AG09309 (cell line): ENCODE results near the gene CREB5.

ENCODE experiments used
- DNase-seq: peaks from one replicate; pipeline ENCODE4 v3.0.0-alpha.2; 2010; ENCODE audit warnings: low read depth
- H3K4me3 ChIP-seq: 2 replicates; pipeline ENCODE4 v1.5.1; 2011; ENCODE audit warnings: mild to moderate bottlenecking, low read depth, low read length, moderate library complexity; ENCODE audit not compliant: control insufficient read depth
- TF ChIP-seq, protein P1 (sequence below): IDR thresholded peaks from 2 replicates; pipeline ENCODE4 v1.5.1; 2011; ENCODE audit warnings: mild to moderate bottlenecking, low read depth, low read length, inconsistent platforms; ENCODE audit not compliant: insufficient read depth, control insufficient read depth; ENCODE audit errors: missing control alignments

CREB5 gene

DNA sequence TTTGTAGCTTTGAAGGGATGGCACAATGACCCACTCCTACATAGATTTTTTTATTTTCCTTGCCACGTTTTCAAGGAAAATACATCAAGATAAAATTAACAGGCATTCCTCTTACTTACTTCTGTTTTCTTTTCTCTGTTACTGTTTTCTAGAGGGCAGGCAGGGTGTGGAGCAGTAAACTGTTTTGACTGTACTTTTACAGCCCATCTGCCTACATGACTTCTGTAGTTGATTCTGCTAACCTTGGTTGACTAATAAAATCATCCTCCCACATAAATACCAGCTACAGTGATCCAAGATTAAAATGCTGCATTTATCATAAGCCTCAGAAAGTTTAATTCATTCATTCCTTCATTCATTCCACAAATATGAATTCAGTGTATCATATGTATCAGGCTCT is 387.3 kb downstream of the CREB5 start:
- TF ChIP-seq, protein P1, sequence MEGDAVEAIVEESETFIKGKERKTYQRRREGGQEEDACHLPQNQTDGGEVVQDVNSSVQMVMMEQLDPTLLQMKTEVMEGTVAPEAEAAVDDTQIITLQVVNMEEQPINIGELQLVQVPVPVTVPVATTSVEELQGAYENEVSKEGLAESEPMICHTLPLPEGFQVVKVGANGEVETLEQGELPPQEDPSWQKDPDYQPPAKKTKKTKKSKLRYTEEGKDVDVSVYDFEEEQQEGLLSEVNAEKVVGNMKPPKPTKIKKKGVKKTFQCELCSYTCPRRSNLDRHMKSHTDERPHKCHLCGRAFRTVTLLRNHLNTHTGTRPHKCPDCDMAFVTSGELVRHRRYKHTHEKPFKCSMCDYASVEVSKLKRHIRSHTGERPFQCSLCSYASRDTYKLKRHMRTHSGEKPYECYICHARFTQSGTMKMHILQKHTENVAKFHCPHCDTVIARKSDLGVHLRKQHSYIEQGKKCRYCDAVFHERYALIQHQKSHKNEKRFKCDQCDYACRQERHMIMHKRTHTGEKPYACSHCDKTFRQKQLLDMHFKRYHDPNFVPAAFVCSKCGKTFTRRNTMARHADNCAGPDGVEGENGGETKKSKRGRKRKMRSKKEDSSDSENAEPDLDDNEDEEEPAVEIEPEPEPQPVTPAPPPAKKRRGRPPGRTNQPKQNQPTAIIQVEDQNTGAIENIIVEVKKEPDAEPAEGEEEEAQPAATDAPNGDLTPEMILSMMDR = no peak
- DNase-seq = no peak
- H3K4me3 ChIP-seq = no peak overlapping the region

DNA sequence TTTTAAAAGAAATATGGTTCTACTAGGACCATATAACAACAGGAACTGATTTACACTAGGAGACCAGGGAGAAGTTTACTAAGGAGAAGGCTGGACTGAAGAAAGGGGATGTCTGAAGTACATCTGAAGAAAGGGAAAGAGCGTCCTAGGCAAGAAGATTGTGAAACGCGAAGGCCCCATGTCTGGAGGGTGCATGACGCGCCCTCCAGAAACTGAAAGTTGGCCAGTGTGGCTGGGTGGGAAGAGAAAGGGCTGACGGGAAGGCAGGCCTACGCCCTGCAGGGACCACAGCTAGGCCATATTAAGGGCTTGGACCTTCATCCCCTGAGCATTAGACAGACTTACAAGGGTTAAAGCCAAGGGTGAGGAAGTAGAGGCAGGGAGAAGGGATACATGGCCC is 387.8 kb downstream of the CREB5 start:
- DNase-seq = no peak
- H3K4me3 ChIP-seq = no peak overlapping the region
- TF ChIP-seq, protein P1 = no peak

DNA sequence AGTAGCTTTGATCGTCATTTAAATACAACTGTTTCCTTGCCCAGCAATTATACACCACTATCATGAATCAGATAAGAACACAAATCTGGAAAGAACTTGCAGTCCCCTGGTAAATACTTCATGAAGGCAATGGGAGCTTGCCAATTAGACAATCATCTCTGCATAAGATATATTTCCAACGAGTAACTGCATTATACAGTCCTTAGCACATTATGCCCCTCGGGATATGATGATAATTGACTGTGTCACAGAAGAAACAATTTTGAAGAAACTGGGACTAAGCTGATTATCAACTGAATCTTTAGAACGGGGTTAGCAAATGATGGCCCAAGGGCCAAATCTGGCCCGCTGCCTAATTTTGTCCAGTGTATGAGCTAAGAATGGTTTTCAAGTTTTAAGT is 390.1 kb downstream of the CREB5 start:
- no peak overlapping the region for H3K4me3 ChIP-seq
- DNase-seq = no peak
- TF ChIP-seq, protein P1 = no peak

DNA sequence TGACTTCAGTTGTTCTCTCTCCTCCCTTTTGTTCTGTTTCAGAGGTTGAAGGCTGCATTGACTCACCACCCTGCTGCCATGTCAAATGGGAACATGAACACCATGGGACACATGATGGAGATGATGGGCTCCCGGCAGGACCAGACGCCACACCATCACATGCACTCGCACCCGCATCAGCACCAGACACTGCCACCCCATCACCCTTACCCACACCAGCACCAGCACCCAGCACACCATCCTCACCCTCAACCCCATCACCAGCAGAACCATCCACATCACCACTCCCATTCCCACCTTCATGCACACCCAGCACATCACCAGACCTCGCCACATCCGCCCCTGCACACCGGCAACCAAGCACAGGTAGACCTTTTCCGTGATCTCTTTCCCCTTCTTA is 391.8 kb downstream of the CREB5 start:
- no peak for DNase-seq
- no peak overlapping the region for H3K4me3 ChIP-seq
- TF ChIP-seq, protein P1 = no peak

DNA sequence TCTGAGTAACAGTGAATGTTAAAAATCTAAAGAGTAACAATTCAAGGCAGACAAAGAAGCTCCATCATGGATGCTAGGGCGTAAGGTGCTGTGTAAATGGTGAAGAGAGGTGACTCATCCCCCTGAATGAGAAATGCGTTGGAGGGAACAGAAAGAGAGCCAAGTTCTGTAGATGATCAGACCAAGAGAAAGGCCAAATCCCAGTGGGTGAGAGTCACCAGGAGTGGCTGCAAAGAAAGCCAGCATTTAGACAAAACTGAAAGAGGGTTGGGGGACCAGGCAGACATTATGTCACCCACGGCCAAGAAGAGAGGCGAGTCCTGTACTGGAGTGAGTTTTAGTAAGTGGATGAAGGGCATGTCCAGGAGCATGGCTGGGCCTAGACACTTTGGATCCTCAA is 392.7 kb downstream of the CREB5 start:
- no peak overlapping the region for H3K4me3 ChIP-seq
- TF ChIP-seq, protein P1 = no peak
- peak; percentile 39 for DNase-seq

DNA sequence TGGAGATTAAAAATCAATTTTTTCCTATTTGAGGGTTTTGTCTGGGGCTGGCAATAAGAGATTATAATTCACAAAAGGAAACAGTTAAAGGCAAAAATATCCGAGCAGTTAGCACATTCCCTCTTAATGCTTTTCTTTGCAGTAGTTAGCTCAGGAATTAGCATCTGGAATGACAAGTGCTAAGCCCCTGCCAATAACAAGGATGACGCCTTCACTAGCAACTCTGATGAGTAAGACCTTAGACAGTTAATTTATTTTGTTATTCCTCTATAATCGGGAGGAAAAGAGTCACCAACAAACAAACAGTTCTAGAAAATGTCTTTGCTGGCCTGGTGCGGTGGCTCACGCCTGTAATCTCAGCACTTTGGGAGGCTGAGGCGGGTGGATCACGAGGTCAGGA is 394.5 kb downstream of the CREB5 start:
- no peak for DNase-seq
- H3K4me3 ChIP-seq = no peak overlapping the region
- TF ChIP-seq, protein P1 = no peak

DNA sequence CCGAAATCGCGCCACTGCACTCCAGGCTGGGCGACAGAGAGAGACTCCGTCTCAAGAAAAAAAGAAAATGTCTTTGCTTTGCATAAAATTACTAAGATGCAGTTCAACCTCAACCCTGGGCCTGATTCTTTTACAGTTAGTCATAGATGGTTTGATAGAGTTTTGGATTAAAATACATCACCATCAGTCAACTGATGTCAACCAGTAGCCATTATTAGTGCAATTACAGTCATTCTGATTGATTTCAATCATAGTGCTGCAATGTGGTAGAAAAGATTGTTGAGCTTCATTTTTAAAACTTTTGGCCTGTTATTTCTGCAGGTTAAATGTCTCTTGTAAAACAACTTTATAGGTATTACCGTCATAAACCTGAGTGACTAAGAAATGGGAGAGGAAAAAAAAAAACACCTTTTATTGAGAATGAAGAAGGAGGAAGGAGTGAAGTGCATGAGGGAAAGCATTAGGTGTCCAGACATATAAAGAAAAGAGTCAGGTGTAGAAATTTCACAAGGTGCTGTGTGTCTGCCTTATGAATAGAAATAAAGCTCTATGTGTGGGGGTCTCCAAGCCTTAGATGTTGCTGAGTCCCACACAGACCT is 395.2 kb downstream of the CREB5 start:
- DNase-seq = no peak
- no peak overlapping the region for H3K4me3 ChIP-seq
- TF ChIP-seq, protein P1 = no peak
